Measurements from ENCODE around the gene CDH12.

DNA sequence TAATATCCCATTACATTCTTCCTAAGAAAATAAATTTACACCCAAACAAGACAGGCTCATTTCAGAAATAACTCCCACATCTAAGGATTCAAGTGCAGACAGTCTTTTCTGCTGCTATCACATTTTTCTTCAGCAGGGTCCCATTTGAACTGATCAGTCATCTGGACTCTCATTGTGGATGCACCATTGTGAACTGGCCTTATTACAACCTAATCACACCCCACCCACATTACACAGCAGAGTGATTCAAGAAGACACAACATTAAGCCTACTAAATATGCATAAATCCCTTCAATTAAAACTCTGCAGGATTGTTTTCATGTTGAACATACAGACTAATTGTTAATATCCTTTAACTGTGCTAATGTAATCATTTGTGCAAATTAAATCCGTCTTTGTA, 146.2 kb downstream of the CDH12 start:
- TF ChIP-seq GATA2 (IDR thresholded peaks at IDR 0.05; ENCODE audit: insufficient read depth, insufficient read length, low read depth, low read length) = no peak
- TF ChIP-seq, protein P1, sequence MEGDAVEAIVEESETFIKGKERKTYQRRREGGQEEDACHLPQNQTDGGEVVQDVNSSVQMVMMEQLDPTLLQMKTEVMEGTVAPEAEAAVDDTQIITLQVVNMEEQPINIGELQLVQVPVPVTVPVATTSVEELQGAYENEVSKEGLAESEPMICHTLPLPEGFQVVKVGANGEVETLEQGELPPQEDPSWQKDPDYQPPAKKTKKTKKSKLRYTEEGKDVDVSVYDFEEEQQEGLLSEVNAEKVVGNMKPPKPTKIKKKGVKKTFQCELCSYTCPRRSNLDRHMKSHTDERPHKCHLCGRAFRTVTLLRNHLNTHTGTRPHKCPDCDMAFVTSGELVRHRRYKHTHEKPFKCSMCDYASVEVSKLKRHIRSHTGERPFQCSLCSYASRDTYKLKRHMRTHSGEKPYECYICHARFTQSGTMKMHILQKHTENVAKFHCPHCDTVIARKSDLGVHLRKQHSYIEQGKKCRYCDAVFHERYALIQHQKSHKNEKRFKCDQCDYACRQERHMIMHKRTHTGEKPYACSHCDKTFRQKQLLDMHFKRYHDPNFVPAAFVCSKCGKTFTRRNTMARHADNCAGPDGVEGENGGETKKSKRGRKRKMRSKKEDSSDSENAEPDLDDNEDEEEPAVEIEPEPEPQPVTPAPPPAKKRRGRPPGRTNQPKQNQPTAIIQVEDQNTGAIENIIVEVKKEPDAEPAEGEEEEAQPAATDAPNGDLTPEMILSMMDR (IDR thresholded peaks at IDR 0.05; ENCODE audit: extremely low read depth in 1 of 2, insufficient read depth in 1 of 2, low read depth in 1 of 2, low read length in 2 of 2) = no peak
- TF ChIP-seq POLR2A (IDR thresholded peaks at IDR 0.05; ENCODE audit: low read depth, low read length) = no peak
- TF ChIP-seq, protein P2, sequence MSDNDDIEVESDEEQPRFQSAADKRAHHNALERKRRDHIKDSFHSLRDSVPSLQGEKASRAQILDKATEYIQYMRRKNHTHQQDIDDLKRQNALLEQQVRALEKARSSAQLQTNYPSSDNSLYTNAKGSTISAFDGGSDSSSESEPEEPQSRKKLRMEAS (IDR thresholded peaks at IDR 0.05; ENCODE audit: insufficient read depth, insufficient read length) = no peak

All from endothelial cell of umbilical vein (primary cell).